Hematopoietic multipotent progenitor cell treated with erythropoietin and hydrocortisone succinate and interleukin-3 and kit ligand, for 8 days (in vitro differentiated cells): ENCODE measurements around the gene ITGA4.

Experiments used
- DNase-seq: peaks from one replicate; pipeline ENCODE4 v3.0.0-alpha.2; 2015

The ITGA4 gene

GRCh38 chr2:181576431-181576830 lies 119.2 kb downstream of the ITGA4 start:
- DNase-seq, result no peak

DNA sequence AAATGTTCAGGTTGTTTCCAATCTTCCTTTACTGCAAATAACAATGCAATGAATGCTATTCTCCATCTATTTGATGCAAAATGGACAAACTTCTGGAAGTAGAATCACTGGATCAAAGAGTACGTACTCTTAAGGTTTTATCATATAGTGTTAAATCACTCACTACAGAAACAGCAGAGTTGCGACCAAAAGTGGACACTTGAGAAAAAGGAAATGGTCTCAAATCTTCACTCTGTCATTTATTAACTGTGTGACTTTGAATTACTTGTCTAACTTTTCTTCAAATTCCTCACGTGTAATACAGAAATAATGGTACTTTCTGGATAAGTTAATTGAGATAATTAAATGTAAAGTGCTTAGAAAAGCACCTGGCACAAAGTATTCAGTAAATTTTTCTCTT lies 121.6 kb downstream of the ITGA4 start:
- DNase-seq, result no peak

GRCh38 chr2:181581534-181581933 lies 124.3 kb downstream of the ITGA4 start:
- no peak for DNase-seq

DNA sequence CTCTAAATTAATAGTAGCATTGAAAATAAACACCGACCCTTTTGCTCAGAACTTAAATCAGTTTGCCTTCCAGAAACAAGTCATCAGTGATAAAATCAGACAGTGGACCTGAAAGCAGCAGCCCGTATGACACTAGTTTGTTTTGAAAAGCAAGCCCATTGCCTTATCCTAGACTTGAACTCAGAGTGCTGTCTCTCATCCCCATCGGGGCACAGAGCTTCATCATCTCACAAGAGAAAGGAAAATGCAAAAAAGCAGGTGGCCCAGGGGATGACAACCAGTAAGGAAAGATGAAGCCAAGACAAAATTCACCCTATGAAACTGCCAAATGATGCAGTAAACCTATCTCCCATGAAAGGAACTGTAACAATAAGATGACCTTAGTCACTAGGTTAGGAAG lies 128.5 kb downstream of the ITGA4 start:
- DNase-seq, result no peak
